ENCODE data around the gene GPR148. TPM values are rescaled to one million over a fixed set of nuclear protein-coding genes. Genes with fewer than 3 reads are reported as not detected.
A peak's percentile ranks its signal among the peaks of the same experiment; 100 is the strongest.

Gene GPR148
- total RNA-seq, 1 experiment from 2014 or later: not detected

- no peak overlapping the region for H3K9ac ChIP-seq (ENCODE audit: low read length)
- H3K4me3 ChIP-seq (replicated peaks in 1 of 2; ENCODE audit: low read depth in 1 of 2, low read length in 2 of 2): peak overlapping the region; percentile 6 to 53; a peak in 3 of 4 replicates
- TF ChIP-seq POLR2AphosphoS5 (IDR thresholded peaks at IDR 0.05; ENCODE audit: low read depth, low read length): no peak
- no peak for TF ChIP-seq MAX (IDR thresholded peaks at IDR 0.05)
- no peak for TF ChIP-seq EZH2phosphoT487 (IDR thresholded peaks at IDR 0.05; ENCODE audit: borderline replicate concordance)
- TF ChIP-seq EZH2 (IDR thresholded peaks at IDR 0.05): no peak
- no peak for TF ChIP-seq ZBTB33 (IDR thresholded peaks at IDR 0.05; ENCODE audit: extremely low read depth, insufficient replicate concordance, low read length)
- TF ChIP-seq ZNF274 (IDR thresholded peaks at IDR 0.05; ENCODE audit: low read depth, low read length): no peak
- TF ChIP-seq SIN3A (IDR thresholded peaks at IDR 0.05; ENCODE audit: low read depth): no peak
- no peak for TF ChIP-seq CBX3 (IDR thresholded peaks at IDR 0.05; ENCODE audit: low read depth)
- no peak for TF ChIP-seq SRF (IDR thresholded peaks at IDR 0.05; ENCODE audit: low read depth)
- no peak for TF ChIP-seq ZFX (IDR thresholded peaks at IDR 0.05)
- TF ChIP-seq SP1 (IDR thresholded peaks at IDR 0.05; ENCODE audit: low read depth): no peak
- TF ChIP-seq RAD21 (IDR thresholded peaks at IDR 0.05; ENCODE audit: low read depth): no peak
- no peak for TF ChIP-seq POLR2A (IDR thresholded peaks at IDR 0.05; ENCODE audit: borderline replicate concordance, extremely low read depth, insufficient read depth, insufficient read length)
- no peak for TF ChIP-seq TCF7L2 (IDR thresholded peaks at IDR 0.05; ENCODE audit: borderline replicate concordance, extremely low read depth, insufficient read depth, insufficient read length)
- no peak for DNase-seq (ENCODE audit: low read depth, low spot score)
- H3K9me3 ChIP-seq (ENCODE audit: control insufficient read depth in 1 of 2, insufficient read depth in 1 of 2, low read depth in 1 of 2, low read length in 2 of 2): no peaks in the 10 kb centered on the region
- peak; percentile 33 for ATAC-seq
- H4K20me1 ChIP-seq (ENCODE audit: insufficient read depth): no peaks in the 10 kb centered on the region
- H3K27me3 ChIP-seq (ENCODE audit: insufficient read depth, low read length): no peaks in the 10 kb centered on the region
- no peak overlapping the region for H3K27ac ChIP-seq (ENCODE audit: low read depth, low read length)
- peaks cover 0 to 7% of the 10 kb centered on the region in 2 experiments; a peak in 2 of 4 replicates for H3K4me1 ChIP-seq (ENCODE audit: control insufficient read depth in 1 of 2, insufficient read depth in 2 of 2, low read length in 2 of 2)
- no peaks in the 10 kb centered on the region for H3K9me2 ChIP-seq (ENCODE audit: insufficient read depth)
- H2AFZ ChIP-seq (ENCODE audit: low read depth, low read length, poor library complexity, severe bottlenecking): no peak overlapping the region
- no peaks in the 10 kb centered on the region for H3K36me3 ChIP-seq (ENCODE audit: control insufficient read depth in 1 of 2, insufficient read depth in 2 of 2, low read length in 2 of 2)
- RAD21 ChIA-PET (ENCODE audit: low non-redundant PET in 1 of 2, low total read pairs in 2 of 2, uncharacterized antibody in 2 of 2, unreplicated experiment in 2 of 2): no interaction called here
- peak overlapping the region; percentile 70 for H3K4me2 ChIP-seq (ENCODE audit: low read length)
- POLR2A ChIA-PET: no interaction called here
- BruUV-seq (replicated peaks): no TSS peak
- CTCF ChIA-PET: no interaction called here
- no peaks in the 10 kb centered on the region for H3K79me2 ChIP-seq (ENCODE audit: insufficient read depth, low read length)
- intact Hi-C loops (cut with micrococcal nuclease): no loop called here
Observed at GRCh38 chr2:130728007-130728454, 839 bp upstream of the GPR148 start.

Data from HCT116 (cell line).